GM19099 (cell line): ENCODE measurements around the gene IVL.

Experiments
- POLR2A ChIP-seq: IDR thresholded peaks from 3 replicates; pipeline ENCODE4 v1.6.1; 2011; ENCODE audit warnings: low read depth; ENCODE audit not compliant: insufficient read length; ENCODE audit errors: extremely low read depth

The IVL gene

GRCh38 chr1:152907686-152908601, at the start of gene IVL:
Gene IVL (plus strand): TSS chr1:152908546. CDS start chr1:152909798, 1,252 bp downstream.
- no peak for TF ChIP-seq POLR2A

GRCh38 chr1:152859696-152860095, 48.6 kb upstream of the IVL start, which contains the start of gene LCE7A:
Gene LCE7A (plus strand): TSS chr1:152859996. CDS start chr1:152860698, 702 bp downstream.
- no peak for TF ChIP-seq POLR2A

- TF ChIP-seq POLR2A, result no peak
Measured at GRCh38 chr1:152860129-152860528, 48.2 kb upstream of the IVL start.

GRCh38 chr1:152861374-152861773, 47.0 kb upstream of the IVL start:
- TF ChIP-seq POLR2A, result no peak

GRCh38 chr1:152864443-152864842, 43.9 kb upstream of the IVL start:
- TF ChIP-seq POLR2A, result no peak

- no peak for TF ChIP-seq POLR2A
Measured at GRCh38 chr1:152866321-152866720, 42.0 kb upstream of the IVL start.

- no peak for TF ChIP-seq POLR2A
Measured at GRCh38 chr1:152869808-152870419, 38.4 kb upstream of the IVL start.

- no peak for TF ChIP-seq POLR2A
Measured at GRCh38 chr1:152870831-152871730, 37.3 kb upstream of the IVL start.

GRCh38 chr1:152871731-152872126, 36.6 kb upstream of the IVL start:
- TF ChIP-seq POLR2A, result no peak

GRCh38 chr1:152873495-152873894, 34.9 kb upstream of the IVL start:
- TF ChIP-seq POLR2A, result no peak

- TF ChIP-seq POLR2A, result no peak
Measured at GRCh38 chr1:152876827-152877226, 31.5 kb upstream of the IVL start.

GRCh38 chr1:152878042-152878441, 30.3 kb upstream of the IVL start, which contains the start of gene SMCP:
Gene SMCP (plus strand): TSS chr1:152878322. CDS start chr1:152884423, 6,101 bp downstream.
- TF ChIP-seq POLR2A, result no peak

GRCh38 chr1:152879559-152880198, 28.7 kb upstream of the IVL start:
- no peak for TF ChIP-seq POLR2A

GRCh38 chr1:152880316-152880715, 28.0 kb upstream of the IVL start:
- TF ChIP-seq POLR2A, result no peak
